ENCODE measurements around the gene UST. TPM values are rescaled to one million over a fixed set of nuclear protein-coding genes. Genes with fewer than 3 reads are reported as not detected.
"Not testable (repeated sequence)": the region's sequence is repeated elsewhere in the genome, so short reads cannot be mapped to it uniquely, and the experiment has no call there.

Gene UST
- total RNA-seq, 1 experiment from 2014 or later = 0.37 TPM

DNA sequence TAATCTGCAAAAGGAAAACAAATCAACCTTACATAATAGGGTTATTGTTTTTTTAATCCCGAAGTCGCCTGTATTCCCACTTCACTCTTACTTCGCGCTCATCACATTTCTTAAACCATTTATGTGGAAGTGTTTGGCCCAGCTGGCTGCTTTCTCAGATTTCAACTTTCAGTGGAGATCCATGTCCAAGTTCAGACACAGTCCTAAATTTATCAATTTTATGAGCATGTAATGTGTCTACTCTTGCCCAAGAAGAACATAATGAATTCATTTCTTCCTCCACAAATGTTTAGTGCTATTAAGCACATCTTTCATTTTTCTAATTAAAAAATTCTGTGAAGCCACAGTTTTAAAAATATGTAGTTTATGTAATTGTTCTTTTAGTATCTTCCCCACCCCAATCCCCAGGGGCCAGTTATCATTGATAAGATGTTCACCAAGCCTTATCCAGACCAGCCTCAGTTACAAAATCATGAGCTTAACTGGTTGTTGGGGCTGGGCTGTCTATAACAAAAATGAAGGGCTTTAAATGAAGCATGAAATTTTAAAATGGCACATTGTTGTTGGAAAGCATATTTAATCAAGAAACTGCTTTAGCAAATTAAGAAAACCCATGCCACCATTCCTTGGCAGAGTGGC lies 151.7 kb downstream of the UST start:
- in situ Hi-C loops (cut with HindIII; ENCODE audit: low pct_unique_long_range_greater_than_20kb, low sequenced_read_pairs) = no loop called here
- no peak for DNase-seq (ENCODE audit: low read depth)

DNA sequence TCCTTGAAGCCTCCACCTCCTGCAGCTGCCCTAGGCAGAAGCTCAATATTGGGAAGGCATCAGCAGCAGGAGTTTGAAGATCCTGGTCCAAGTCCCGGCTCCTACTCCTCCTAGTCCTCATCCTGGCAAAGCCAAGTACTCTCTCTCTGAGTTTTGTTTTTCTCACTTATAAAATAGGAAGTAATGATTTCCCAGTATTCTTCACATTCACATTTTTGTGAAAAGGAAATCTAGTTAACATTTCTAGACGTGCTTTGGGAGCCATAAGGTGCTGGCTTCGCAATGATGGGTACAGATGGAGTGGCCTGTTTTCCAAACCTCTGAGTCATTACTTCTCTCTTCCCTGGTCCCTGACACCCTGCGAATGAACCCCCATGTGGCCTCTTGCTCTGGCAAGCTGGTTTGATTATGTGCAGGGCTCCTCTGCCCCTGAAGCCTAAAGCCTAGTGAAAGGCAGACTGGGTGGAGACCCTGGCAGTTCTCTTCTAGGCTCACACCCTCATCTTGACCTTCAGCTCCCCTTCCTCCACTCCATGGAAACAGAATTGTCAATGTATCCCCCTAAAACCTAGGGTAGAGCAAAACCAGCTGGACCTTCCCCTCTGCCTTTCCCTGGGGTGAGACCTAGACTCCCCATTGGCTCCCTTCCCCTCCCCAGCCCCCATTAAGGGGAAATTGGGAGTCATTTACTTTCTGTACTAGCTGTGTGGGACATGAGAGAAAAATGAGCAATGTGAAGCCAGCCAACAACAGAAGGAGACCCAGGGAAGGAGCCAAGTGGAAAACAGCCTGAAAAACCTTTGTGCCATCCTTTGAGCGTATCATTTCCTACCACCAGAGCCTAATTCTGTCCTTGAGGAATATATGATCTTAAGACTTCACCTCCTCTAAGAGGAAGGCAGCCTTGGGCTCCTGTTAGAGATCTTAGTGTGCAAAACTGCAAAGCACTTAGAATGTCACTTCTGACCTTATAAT lies 158.4 kb downstream of the UST start:
- in situ Hi-C loops (cut with HindIII; ENCODE audit: low pct_unique_long_range_greater_than_20kb, low sequenced_read_pairs) = no loop called here
- no peak for DNase-seq (ENCODE audit: low read depth)

DNA sequence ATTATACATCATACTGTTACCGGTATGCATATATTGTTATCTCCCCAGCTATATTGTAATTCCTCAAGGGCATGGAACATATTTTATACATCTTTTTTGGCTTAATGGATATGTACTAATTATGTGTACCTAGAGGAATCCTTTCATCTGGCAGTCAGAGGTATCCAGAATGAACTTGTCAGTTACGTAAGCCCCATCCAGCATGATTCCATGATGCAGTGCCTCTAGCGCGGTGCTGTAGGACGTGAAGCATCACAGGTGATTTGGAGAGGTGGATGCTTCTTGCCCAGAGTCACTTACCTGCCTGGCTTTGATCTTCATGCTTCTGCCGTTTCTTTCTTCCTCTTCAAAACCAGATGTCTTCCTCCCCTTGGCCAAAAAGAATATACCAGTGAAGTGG lies 159.1 kb downstream of the UST start:
- DNase-seq (ENCODE audit: low read depth) = no peak
- in situ Hi-C loops (cut with HindIII; ENCODE audit: low pct_unique_long_range_greater_than_20kb, low sequenced_read_pairs) = no loop called here

DNA sequence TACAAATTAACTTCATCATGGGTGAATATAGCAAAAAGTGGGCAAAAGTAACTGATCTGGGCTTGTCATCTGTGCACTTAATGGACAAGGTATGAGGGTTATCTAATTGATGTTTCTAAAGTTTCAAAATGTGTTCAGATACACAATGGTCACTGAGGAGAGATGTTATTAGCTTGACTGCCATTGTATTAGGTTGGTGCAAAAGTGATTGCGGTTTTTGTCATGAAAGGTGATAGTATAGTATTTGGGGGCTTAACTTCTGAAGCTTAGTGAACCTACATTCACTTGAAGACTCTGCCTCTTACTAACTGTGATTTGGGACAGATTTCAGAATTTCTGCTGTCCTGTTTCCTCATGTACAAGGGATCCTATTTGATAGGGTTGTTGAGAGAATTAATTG lies 159.6 kb downstream of the UST start:
- DNase-seq (ENCODE audit: low read depth) = no peak
- in situ Hi-C loops (cut with HindIII; ENCODE audit: low pct_unique_long_range_greater_than_20kb, low sequenced_read_pairs) = no loop called here

DNA sequence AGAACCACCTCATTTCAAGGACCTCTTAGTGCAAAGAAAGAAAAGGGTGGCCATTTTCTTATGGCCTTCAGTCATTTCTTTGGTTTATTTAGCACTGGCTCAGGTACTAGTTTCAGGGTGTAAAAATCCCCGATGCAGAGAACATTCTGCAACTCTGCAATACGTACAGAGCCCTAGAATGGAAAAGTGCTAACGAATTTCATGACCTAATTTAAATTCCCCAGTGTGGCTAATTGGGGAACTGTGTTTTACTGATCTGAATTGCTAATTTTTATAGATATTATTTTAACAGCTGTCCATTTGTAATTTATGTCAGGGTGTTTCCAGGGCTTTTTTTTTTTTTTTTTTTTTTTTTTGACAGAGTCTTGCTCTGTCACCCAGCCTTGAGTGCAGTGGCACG lies 160.7 kb downstream of the UST start:
- DNase-seq (ENCODE audit: low read depth) = no peak
- in situ Hi-C loops (cut with HindIII; ENCODE audit: low pct_unique_long_range_greater_than_20kb, low sequenced_read_pairs) = no loop called here

DNA sequence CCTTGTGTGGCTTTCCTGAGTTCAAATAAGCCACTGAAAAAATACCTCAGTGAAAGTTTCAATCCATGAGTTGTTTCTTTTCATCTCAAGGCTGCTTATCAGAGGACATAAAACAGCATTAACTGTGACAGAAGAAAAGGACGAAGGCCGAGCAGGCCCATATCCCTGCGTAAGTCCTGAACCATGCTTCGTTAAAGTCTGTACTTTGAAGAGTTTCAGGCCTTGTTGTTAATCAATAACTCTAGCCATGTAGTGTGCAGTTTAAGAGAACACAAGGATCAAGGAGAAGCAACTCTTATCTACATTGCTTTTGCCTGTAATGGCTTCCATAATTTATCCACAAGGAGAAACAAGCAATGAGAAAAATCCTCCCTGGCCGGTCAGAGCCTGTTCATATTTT lies 165.4 kb downstream of the UST start:
- DNase-seq (ENCODE audit: low read depth) = no peak
- in situ Hi-C loops (cut with HindIII; ENCODE audit: low pct_unique_long_range_greater_than_20kb, low sequenced_read_pairs) = no loop called here

DNA sequence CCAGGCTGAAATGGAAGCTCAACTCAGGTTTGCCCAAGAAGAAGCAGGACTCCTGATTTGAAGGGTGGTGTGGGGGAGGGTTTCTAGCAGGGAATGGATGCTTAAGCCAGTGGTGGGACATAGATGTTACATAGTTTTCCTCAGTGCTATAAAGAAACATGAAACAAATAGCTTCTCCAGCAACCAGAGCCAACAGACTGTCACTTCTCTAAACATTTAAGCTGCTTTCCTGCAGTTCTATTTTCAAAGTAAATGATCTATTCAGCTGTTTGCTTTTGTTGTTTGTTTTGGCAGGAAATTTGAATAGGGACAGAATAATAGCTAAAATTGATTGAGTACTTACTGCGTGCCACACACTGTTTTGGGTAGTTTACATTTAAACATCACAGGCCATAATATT lies 169.0 kb downstream of the UST start:
- in situ Hi-C loops (cut with HindIII; ENCODE audit: low pct_unique_long_range_greater_than_20kb, low sequenced_read_pairs) = no loop called here
- no peak for DNase-seq (ENCODE audit: low read depth)

DNA sequence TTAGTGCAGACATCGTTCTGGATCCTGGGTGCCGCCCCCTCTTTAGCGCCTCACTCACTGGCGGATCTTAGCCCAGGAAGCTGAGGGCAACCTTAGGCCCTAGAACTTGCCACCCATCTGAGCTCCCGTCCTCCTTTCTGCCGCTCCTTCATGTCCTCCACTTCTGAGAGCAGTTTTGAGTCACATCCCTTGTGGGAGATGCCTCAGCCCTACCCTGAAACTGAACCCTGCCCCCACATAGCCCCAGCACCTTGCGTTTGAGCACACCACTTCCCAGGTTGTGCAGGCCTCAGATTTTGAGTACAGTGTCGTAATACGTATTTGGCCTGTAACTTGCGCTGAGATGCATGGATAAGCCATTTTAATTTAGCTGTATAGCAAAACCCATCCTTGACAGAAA lies 169.7 kb downstream of the UST start:
- in situ Hi-C loops (cut with HindIII; ENCODE audit: low pct_unique_long_range_greater_than_20kb, low sequenced_read_pairs); DNase-seq (ENCODE audit: low read depth): not testable (repeated sequence)

DNA sequence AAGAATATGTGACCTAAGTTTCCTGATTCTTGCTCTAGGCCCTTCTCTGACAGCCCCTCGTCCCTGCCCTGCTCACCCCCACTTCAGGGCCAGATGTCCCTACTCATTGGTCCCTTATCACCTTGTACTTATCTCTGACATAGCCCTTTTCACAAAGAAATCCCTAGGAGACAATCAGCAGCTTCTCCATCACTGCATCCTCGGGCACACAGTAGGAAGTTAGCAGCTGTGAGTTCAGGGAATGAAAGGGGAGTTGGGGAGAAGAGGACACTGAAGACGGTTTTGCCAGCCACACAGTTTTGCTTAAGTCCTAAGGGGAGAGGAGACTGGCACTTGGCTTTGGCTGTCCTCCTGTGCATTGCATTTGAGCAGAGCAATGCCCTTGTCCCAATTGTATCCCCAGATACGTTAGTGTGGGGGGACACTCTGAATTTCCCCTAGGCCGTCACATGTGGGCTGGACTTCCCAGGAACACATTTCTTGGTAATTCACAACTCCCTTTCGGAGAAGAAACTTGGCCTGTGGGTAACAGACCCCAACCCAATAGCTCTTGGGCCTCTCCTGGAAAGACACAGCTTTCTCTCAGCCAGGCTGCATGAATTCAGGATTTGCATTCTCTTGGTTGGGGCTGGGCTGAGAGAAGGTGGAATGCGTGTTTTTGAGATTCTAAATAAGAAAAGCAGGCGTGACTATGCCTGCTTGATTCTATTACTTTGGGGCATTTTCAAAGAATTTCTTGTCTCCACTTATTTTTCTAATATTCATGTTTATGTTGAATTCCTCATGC lies 177.6 kb downstream of the UST start:
- no peak for DNase-seq (ENCODE audit: low read depth)
- in situ Hi-C loops (cut with HindIII; ENCODE audit: low pct_unique_long_range_greater_than_20kb, low sequenced_read_pairs) = no loop called here

DNA sequence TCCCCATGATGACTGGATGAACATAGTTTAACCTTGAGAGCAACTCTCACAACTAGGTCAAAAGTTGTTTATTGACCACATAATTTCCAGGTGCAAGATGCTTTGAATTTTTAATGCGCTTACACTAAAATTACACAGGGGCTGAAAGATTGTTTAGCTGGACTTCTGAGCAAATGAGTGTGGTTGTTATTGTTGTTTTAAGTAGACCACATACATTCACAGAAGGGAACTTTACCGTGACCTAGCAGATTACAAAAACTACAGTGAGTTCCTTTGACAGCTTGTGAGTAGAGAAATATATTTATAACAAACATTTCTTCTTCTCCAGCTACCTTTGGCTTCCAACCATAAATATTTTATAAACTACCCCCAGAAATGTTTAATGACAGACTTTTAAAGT lies 178.9 kb downstream of the UST start:
- no peak for DNase-seq (ENCODE audit: low read depth)
- in situ Hi-C loops (cut with HindIII; ENCODE audit: low pct_unique_long_range_greater_than_20kb, low sequenced_read_pairs) = no loop called here

DNA sequence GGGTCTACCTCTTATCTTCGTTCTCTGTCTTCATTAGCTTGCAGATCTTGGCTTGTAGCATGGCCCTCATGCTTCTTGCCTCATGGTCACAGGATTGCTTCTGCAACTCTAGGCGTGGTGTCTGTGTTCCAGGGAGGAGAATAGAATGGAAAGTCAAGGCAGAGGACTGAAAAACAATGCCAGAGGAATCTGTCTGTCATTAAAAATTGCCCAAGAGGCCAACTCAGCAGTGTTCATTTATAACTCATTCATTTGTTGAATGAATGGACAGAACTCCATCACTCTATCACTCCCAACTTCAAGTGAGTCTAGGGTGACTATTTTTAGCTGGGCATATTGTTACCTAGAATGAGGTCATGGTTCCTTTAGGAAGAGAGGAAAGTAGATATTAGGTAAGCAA lies 179.6 kb downstream of the UST start:
- DNase-seq (ENCODE audit: low read depth) = no peak
- in situ Hi-C loops (cut with HindIII; ENCODE audit: low pct_unique_long_range_greater_than_20kb, low sequenced_read_pairs) = no loop called here

DNA sequence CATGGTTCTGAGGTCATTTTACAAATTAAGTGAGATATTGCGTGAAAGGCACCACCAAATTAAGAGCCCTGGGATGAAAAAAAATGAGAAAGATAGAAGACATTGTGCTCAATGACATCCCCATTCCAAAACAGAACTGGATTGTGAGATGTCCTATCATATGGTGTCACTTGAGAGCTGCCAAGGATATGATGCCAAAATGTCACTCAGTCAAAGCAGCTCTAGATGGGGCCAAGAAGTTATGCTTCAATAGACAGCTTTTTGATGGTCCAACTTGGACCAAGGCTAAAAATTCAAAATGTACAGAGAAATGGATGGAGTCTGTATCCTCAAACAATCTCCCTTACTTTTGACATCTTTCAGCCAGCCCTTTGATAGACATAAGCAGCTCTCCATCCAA lies 180.8 kb downstream of the UST start:
- in situ Hi-C loops (cut with HindIII; ENCODE audit: low pct_unique_long_range_greater_than_20kb, low sequenced_read_pairs) = no loop called here
- no peak for DNase-seq (ENCODE audit: low read depth)

DNA sequence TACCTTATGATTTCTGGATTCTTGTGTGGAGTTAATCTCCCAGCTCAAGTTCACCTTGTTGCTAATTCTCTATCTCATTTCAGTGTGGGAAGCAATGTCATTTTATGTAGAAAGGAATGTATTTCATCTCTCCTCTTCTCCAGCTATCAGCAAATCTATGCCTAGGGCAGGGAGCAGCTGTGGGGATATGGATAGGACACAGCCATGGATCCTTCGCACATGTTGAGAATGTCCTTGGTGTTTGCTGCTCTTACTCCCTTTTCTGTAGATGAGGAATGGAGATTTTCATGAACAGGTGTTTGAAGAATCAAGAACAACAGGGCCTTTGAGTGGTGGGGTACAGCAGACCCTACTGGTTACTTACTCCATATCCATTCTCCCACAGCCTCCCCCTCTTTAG lies 182.0 kb downstream of the UST start:
- DNase-seq (ENCODE audit: low read depth) = no peak
- in situ Hi-C loops (cut with HindIII; ENCODE audit: low pct_unique_long_range_greater_than_20kb, low sequenced_read_pairs) = no loop called here

DNA sequence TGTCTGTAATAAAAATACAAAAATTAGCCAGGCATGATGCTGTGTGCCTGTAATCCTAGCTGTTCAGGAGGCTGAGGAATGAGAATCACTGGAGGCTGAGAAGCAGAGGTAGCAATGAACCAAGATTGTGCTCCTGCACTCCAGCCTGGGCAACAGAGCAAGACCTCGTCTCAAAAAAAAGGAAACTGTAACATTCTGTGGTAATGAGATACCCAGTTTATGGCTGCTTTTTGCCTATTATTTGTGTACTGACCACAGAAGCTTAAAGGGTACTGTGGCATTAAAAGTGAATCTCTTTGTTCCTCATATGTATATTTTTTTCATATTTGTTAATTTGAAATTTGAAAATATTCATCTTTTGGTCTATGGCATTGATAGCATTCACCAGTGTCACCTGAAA lies 185.4 kb downstream of the UST start:
- in situ Hi-C loops (cut with HindIII; ENCODE audit: low pct_unique_long_range_greater_than_20kb, low sequenced_read_pairs) = no loop called here
- DNase-seq (ENCODE audit: low read depth) = no peak

DNA sequence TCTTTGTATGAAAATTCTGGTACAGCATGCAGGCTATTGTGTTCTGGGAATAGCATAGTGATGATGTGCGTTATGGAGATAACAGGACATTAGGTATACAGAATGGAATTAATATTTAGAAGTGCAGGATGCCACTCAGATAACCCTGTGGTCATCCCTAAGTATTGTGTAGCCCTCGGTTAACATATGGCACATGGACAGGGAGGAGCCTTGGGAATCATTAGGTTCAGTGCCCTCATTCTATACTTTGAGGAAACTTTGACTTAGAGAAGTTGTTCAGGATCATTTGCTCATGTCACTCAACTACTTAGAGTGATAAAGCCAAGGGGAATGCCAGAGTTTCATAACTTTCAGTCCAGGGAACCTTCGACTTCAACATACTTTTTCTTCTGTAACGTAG lies 185.9 kb downstream of the UST start:
- peak; percentile 4 for DNase-seq (ENCODE audit: low read depth)
- in situ Hi-C loops (cut with HindIII; ENCODE audit: low pct_unique_long_range_greater_than_20kb, low sequenced_read_pairs) = no loop called here

DNA sequence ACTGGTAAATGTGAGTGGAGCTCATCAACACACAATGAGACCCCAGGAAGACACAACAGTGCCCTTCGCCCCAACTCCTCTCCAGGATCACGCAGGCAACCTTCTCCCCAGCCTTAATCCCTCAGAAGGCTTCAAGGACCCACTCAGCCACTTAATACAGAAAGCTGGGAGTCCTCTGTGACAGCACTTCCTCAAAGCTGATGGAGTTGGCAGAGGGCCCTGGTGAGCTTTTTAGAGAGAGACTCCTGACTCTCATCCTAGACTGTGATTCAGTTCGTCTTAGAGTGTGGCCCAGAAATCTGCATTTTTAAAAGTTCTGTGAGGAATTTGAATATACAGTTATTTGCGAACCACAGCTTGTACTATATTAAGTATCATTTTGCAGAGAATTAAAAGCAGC lies 187.7 kb downstream of the UST start:
- in situ Hi-C loops (cut with HindIII; ENCODE audit: low pct_unique_long_range_greater_than_20kb, low sequenced_read_pairs) = no loop called here
- DNase-seq (ENCODE audit: low read depth) = no peak

DNA sequence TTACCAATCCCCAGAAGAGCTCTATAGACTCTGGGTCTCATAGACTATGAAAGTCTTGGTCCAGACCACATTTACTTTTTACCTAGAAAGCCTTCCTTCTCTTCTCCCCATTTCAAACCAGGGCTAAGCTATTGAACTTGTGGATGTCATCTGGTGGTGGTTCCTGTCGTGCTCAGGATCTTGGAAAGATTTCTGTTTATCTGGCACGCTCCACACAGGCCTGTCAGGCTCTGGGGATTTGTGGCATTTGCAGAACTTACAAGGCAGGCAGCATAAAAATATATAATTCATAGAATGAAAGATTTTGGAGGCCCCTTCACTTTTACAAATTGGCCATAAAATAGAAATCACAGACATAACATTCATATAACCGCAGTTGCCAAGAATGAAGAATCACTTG lies 188.1 kb downstream of the UST start:
- in situ Hi-C loops (cut with HindIII; ENCODE audit: low pct_unique_long_range_greater_than_20kb, low sequenced_read_pairs) = no loop called here
- DNase-seq (ENCODE audit: low read depth) = no peak

DNA sequence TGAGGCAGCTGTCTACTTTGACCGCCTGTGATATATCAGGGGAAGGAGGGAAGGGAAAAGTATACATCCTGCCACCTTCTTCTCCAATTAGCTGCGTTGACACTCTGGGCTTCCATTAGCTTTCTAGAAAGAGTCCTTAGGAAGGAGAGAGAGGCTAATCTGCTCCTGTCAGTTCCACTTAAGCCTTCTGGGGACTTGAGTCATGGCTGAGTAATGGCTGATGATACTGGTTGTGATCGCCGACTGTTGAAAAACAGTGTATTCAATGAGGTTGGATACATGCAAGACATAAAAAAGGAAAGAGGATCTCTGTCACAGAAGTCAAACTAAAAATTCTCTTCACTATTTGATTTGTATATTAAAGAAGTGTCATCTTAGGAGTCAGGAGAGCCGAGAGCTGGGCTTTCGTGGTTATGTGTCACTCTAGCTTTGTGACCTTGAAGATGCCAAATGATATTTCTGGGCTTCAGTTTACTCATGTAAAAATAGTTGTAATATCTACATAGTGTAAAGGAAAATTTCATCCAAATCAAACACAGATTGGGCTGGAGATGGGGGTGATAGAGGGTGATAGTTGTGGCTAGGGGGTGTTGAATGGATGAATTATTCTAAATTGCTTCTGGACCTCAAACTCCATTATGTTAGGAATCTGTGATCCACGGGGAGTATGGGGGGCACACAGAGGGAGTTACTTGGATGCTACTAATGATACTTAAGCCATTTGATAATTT lies 189.0 kb downstream of the UST start:
- in situ Hi-C loops (cut with HindIII; ENCODE audit: low pct_unique_long_range_greater_than_20kb, low sequenced_read_pairs) = no loop called here
- no peak for DNase-seq (ENCODE audit: low read depth)

Data from Caki2 (cell line).